RKO (cell line): ENCODE data around the gene MRPL3.

Experiments used
- DNase-seq: peaks from one replicate; pipeline ENCODE4 v3.0.0-alpha.2; 2016; ENCODE audit warnings: low spot score

The MRPL3 gene

GRCh38 chr3:131502530-131503319, at the start of gene MRPL3:
MRPL3 (minus strand) TSS chr3:131502971; CDS start chr3:131502821, 150 bp downstream.
- peak; percentile 92 for DNase-seq

GRCh38 chr3:131551761-131552160, 49.0 kb upstream of the MRPL3 start:
- no peak for DNase-seq

GRCh38 chr3:131550562-131551465, 48.0 kb upstream of the MRPL3 start:
- DNase-seq, result no peak

GRCh38 chr3:131549340-131549739, 46.6 kb upstream of the MRPL3 start:
- DNase-seq, result no peak

GRCh38 chr3:131547585-131547984, 44.8 kb upstream of the MRPL3 start:
- no peak for DNase-seq

- DNase-seq, result no peak
Measured at GRCh38 chr3:131546441-131546840, 43.7 kb upstream of the MRPL3 start.

- DNase-seq, result no peak
Measured at GRCh38 chr3:131544557-131544956, 41.8 kb upstream of the MRPL3 start.

GRCh38 chr3:131543714-131544113, 40.9 kb upstream of the MRPL3 start:
- peak; percentile 66 for DNase-seq

- DNase-seq, result no peak
Measured at GRCh38 chr3:131541288-131541687, 38.5 kb upstream of the MRPL3 start.

GRCh38 chr3:131540821-131541220, 38.0 kb upstream of the MRPL3 start:
- no peak for DNase-seq

- no peak for DNase-seq
Measured at GRCh38 chr3:131540143-131540542, 37.4 kb upstream of the MRPL3 start.

GRCh38 chr3:131538968-131539367, 36.2 kb upstream of the MRPL3 start:
- no peak for DNase-seq

GRCh38 chr3:131537531-131537930, 34.8 kb upstream of the MRPL3 start:
- no peak for DNase-seq

GRCh38 chr3:131535596-131535995, 32.8 kb upstream of the MRPL3 start:
- peak; percentile 91 for DNase-seq

- DNase-seq, result no peak
Measured at GRCh38 chr3:131535131-131535530, 32.4 kb upstream of the MRPL3 start.

- DNase-seq, result no peak
Measured at GRCh38 chr3:131532645-131533044, 29.9 kb upstream of the MRPL3 start.

GRCh38 chr3:131530843-131531242, 28.1 kb upstream of the MRPL3 start:
- DNase-seq, result no peak

GRCh38 chr3:131530388-131530787, 27.6 kb upstream of the MRPL3 start:
- no peak for DNase-seq

- DNase-seq, result no peak
Measured at GRCh38 chr3:131526801-131527347, 24.1 kb upstream of the MRPL3 start.

GRCh38 chr3:131518680-131519079, 15.9 kb upstream of the MRPL3 start:
- DNase-seq, result no peak

- DNase-seq, result peak; percentile 20
Measured at GRCh38 chr3:131505421-131505820, 2.6 kb upstream of the MRPL3 start.

- DNase-seq, result peak; percentile 22
Measured at GRCh38 chr3:131503320-131503635, 507 bp upstream of the MRPL3 start.

GRCh38 chr3:131501949-131502348, 822 bp downstream of the MRPL3 start:
- peak; percentile 11 for DNase-seq
